Gastroesophageal sphincter (tissue), 3 donors: ENCODE data around the gene C1orf21.

Source experiments
- EP300 ChIP-seq: sonication (generic); formaldehyde crosslinking; IDR thresholded peaks from one replicate; pipeline ENCODE4 v1.6.1; 2017; ENCODE audit warnings: antibody characterized with exemption, mild to moderate bottlenecking
- POLR2A ChIP-seq, 2 donors: fragments of 450-650 bp; IDR thresholded peaks; one replicate each; pipeline ENCODE4 v1.6.1; 2017; ENCODE audit warnings: antibody characterized with exemption in 2 of 2, mild to moderate bottlenecking in 2 of 2, moderate library complexity in 1 of 2
- TF ChIP-seq, protein P1 (sequence below), 4 experiments: fragments of 200-600 bp in 2 of 4; fragments of 450-650 bp in 2 of 4; sonication (generic) in 1 of 4; IDR thresholded peaks; one replicate each; pipeline ENCODE4 v1.5.1; 2017 to 2019; ENCODE audit warnings: antibody characterized with exemption in 4 of 4, mild to moderate bottlenecking in 2 of 4, moderate library complexity in 2 of 4

DNA sequence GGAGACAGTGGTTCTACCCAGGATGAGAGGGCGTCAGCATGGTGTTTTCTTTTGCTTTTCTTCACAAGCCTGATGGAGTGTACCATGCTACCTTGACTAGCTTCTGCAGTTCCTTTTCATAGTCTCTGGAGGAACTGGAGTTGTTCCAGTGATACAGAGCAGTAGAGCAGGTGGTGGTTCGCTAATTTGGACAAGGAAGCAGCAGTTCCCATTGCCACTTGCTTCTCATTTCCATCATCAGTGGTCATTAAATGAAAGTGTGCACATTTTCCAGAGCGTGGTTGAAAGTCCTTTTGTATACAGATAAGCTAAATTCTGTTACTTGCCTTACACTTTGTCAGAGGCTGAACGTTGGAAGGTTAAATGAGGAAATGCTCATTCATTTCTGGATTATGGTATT is 182.3 kb downstream of the C1orf21 start:
- TF ChIP-seq, protein P1, sequence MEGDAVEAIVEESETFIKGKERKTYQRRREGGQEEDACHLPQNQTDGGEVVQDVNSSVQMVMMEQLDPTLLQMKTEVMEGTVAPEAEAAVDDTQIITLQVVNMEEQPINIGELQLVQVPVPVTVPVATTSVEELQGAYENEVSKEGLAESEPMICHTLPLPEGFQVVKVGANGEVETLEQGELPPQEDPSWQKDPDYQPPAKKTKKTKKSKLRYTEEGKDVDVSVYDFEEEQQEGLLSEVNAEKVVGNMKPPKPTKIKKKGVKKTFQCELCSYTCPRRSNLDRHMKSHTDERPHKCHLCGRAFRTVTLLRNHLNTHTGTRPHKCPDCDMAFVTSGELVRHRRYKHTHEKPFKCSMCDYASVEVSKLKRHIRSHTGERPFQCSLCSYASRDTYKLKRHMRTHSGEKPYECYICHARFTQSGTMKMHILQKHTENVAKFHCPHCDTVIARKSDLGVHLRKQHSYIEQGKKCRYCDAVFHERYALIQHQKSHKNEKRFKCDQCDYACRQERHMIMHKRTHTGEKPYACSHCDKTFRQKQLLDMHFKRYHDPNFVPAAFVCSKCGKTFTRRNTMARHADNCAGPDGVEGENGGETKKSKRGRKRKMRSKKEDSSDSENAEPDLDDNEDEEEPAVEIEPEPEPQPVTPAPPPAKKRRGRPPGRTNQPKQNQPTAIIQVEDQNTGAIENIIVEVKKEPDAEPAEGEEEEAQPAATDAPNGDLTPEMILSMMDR (IDR thresholded peaks at IDR 0.05): no peak
- no peak for TF ChIP-seq POLR2A (IDR thresholded peaks at IDR 0.05)
- TF ChIP-seq EP300: no peak
